HG03045 (cell line): Measurements from ENCODE around the gene DNAJC21.

ENCODE experiments used
- ATAC-seq: cut with Tn5 transposase; IDR thresholded peaks from one replicate; pipeline ENCODE4 v1.9.1; 2021; ENCODE audit warnings: mild to moderate bottlenecking, moderate library complexity; ENCODE audit not compliant: unreplicated experiment

DNAJC21 gene

DNA sequence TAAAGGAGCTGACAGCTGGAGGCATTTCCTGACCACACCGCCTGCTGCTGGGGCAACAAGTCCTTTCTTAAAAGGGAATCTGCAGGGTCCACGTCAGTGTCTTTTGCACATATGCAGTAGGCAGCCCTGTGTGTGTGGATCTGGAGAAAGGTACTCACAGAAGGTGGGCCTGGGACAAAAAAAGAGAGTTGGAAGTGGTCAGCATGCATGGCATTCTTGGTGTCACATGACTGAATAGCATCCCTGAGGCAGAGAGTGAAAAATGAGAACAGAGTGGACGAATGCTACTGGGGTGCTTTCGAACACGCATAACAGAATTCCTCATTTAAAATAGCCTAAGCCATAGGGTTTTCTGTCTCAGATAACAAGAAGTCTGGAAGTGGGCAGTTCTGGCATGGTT lies 47.0 kb downstream of the DNAJC21 start:
- no peak for ATAC-seq

DNA sequence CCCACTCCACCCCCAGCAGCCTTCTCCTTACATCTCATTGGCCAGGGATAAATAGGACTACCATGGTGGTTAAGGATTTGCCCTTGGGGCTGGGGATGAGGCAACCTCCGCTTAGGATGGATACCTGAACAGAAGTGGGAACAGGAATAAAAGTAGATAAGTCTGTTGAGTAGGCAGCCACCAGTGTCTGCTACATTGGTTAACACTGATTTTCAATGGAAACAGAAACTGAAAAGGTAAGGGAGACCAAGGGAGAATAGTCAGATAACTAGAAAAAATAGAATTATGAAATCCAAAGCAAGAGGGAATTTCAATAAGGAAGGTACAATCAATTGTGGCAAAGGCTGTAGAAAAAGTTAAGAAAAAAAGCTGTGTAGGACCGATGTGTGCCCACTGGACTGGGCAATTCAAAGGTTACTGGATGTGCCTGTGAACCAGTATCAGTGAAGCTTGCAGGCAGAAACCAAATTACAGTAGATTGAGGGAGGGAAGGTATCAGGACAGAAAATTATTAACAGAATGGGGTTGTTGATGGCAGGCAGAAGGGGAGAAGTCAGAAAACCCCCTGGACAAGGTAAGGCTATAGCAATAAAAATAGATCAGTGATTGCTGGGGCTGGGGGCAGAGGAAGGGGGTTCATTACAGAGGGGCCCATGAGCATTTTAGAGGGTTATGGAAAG lies 48.7 kb downstream of the DNAJC21 start:
- peak; percentile 70 for ATAC-seq

- ATAC-seq: no peak
Observed at GRCh38 chr5:34978681-34979080, 49.3 kb downstream of the DNAJC21 start.

DNA sequence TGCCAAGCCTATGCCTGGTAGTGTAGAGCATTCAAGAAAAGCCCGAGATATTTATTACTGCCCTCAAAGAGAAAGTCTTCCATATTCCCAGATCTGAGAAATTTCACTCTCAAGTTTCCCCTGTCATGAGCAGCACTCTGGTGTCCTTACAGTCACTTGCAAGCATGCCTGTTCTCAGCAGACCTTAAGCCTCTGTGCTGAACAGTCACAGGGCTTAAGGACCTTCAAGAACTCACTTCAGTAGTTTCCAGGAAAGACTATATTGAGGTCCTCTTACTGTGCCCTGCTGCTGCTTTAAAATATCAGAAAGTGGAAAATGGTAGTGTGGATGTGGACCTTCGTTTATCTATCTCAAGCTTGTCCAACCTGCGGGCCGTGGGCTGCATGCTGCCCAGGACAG lies 53.5 kb downstream of the DNAJC21 start:
- no peak for ATAC-seq

GRCh38 chr5:34986965-34987364 lies 57.6 kb downstream of the DNAJC21 start:
- no peak for ATAC-seq

DNA sequence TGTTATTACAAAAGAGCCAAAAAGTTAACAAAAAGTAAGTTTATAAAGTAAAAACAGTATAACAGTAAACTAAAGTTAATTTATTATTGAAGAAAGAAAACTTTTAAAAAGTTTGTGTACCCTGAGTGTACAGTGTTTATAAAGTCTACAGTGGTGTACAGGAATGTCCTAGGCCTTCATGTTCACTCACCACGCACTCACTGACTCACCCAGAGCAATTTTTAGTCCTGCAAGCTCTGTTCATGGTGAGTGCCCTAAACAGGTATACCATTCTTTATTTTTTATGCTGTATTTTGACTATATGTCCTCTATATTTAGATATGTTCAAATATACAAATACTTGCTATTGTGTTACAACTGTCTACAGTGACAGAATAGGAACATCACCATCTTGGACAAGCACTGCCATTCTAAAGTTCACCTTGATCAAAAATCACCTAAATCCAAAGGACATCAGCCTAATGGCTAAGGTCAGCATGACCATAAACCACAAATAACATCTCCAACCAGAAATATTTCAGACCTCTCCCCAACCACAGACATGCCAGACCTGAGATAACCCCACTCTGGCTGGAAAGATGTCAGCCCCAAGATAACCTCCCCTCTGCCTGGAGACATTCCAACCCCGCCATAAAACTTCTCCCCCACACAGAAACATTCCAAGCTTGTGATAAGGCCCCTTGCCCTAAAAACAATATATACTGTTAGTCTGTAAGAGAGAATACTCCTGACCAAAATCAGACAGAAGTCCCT lies 62.3 kb downstream of the DNAJC21 start:
- ATAC-seq: no peak

- no peak for ATAC-seq
Observed at GRCh38 chr5:34993951-34994350, 64.6 kb downstream of the DNAJC21 start.

GRCh38 chr5:34996261-34996660 lies 66.9 kb downstream of the DNAJC21 start:
- ATAC-seq: no peak

DNA sequence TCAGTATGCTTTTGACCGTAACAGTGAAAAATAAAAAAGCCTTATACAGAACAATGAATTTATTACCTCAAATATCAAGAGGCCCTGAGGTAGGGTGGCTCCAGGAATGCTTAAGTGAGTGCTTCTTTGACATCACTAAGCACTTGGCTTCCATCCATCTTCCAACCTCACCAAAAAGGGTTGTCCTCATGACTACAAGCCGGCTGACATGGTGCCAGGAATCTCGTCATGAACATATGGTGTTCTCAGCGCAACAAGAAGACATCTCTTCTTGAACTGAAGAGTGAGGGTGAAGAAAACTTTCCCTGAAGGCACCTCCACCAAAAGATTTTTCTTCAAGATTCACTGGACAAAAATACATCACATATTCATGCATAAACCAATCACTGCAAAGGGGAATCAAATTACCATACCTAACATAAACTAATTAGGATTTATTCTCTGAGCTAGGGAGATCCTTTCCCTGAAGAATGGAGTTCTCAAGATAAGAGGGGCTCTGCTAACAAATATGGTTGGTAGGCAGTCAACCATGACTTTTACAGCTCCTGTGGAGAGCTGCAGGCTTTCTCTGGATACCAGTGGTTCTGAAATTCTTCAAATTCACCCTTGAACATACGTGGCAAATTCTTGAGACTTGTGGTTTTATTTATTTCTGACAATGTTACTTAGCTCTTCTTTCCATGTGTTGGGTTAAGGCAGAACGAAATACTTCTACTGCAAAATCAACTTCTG lies 68.9 kb downstream of the DNAJC21 start:
- ATAC-seq: no peak

- no peak for ATAC-seq
Observed at GRCh38 chr5:35001842-35002241, 72.5 kb downstream of the DNAJC21 start.

DNA sequence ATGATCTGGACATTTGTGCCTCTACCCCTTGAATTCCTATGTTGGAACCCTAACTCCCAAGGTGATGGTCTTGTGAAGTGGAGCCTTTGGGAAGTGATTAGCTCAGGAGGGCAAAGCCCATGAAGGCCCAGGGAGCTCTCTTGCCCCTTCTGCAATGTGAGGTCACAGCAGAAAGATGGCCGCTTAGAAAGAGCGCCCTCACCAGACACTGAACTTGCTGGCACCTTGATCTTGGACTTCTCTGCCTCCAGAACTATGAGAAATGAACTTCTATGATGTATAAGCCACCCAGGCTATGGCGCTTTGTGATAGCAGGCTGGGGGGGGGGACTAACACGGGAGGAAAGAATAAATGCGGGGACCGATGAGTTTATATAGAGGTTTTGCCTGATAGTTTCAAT lies 73.1 kb downstream of the DNAJC21 start:
- ATAC-seq: no peak

DNA sequence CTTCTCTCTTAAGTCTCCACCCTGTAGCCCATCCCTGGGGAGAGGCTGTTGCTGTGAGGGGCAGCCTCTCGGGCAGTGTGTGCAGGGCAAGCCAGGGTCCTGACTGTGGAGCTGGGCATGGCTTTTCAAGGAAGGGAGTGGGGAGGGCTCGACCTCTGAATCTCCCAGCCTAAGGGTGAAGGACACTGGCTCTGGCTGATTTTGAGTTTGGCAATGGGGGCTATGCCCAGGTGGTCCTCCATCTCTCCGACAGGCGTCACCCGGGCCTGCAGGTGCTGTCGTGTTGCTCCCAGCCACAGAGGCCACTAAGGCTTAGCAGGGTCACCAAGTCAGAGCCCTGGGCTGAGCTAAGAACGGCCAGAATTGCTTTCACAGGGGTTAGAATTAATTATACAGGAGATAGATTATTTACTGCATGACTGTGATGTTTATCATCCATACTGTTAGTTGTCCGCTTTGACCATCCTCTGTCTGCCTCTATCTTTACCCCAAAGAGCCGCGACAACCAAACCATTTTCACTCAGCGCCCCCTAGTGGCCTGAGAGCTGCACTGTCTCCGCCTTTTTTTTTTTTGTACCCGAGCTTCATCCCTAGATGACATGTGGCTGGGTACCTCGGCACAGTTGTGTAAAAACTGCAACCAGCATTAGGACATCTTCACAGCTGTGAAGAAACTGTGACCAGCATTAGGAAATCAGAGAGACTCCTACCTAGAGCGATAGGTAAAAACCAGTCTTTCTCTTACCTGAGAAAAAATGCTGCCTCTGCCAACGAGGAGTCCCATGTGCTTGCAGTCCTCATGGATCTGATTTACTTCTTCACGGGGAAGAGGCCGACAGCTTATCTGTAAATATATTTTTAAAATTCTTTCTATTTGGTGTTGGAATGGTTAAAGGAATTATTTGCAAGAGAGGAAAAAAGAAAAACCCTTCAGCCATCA lies 73.9 kb downstream of the DNAJC21 start:
- ATAC-seq: peak; percentile 75

- no peak for ATAC-seq
Observed at GRCh38 chr5:35004200-35004599, 74.8 kb downstream of the DNAJC21 start.

- ATAC-seq: no peak
Observed at GRCh38 chr5:35004771-35005170, 75.4 kb downstream of the DNAJC21 start.
